DND-41 (cell line): ENCODE measurements around the gene RNF113A.

Experiments used
- EZH2 ChIP-seq: IDR thresholded peaks from 3 replicates; pipeline ENCODE4 v1.6.1; 2012; ENCODE audit warnings: borderline replicate concordance, low read depth, mild to moderate bottlenecking, moderate library complexity, low read length, inconsistent platforms; ENCODE audit not compliant: severe bottlenecking
- TF ChIP-seq, protein P1 (sequence below): IDR thresholded peaks from 2 replicates; pipeline ENCODE4 v1.5.1; 2012; ENCODE audit warnings: borderline replicate concordance, low read length, moderate library complexity, mild to moderate bottlenecking; ENCODE audit not compliant: poor library complexity, severe bottlenecking; ENCODE audit errors: extremely low read depth

DNA sequence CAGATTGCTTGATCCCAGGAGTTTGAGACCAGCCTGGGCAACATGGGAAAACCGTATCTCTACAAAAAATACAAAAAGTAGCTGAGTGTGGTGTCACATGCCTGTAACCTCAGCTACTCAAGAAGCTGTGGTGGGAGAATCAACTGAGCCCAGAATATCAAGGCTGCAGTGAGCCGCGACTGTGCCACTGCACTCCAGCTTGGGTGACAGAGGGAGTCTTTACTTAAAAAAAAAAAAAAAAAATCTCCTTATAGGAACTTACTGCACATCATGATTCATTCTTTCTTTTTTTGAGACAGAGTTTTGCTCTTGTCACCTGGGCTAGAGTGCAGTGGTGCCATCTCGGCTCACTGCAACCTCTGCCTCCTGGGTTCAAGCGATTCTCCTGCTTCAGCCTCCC is 43.1 kb downstream of the RNF113A start:
- TF ChIP-seq, protein P1, sequence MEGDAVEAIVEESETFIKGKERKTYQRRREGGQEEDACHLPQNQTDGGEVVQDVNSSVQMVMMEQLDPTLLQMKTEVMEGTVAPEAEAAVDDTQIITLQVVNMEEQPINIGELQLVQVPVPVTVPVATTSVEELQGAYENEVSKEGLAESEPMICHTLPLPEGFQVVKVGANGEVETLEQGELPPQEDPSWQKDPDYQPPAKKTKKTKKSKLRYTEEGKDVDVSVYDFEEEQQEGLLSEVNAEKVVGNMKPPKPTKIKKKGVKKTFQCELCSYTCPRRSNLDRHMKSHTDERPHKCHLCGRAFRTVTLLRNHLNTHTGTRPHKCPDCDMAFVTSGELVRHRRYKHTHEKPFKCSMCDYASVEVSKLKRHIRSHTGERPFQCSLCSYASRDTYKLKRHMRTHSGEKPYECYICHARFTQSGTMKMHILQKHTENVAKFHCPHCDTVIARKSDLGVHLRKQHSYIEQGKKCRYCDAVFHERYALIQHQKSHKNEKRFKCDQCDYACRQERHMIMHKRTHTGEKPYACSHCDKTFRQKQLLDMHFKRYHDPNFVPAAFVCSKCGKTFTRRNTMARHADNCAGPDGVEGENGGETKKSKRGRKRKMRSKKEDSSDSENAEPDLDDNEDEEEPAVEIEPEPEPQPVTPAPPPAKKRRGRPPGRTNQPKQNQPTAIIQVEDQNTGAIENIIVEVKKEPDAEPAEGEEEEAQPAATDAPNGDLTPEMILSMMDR: no peak
- TF ChIP-seq EZH2: no peak
